ENCODE data around the gene GOLGA6A. TPM values are rescaled to one million over a fixed set of nuclear protein-coding genes. Genes with fewer than 3 reads are reported as not detected.

GOLGA6A gene
- total and polyA plus RNA-seq, 2 of the 8 experiments (the other 6 are each of a cell fraction or from before 2014, with no cell fraction given) = 0.80 to 1.0 TPM

- TF ChIP-seq ATF2 (IDR thresholded peaks at IDR 0.05; ENCODE audit: low read length) (no peak), BACH1 (IDR thresholded peaks at IDR 0.05; ENCODE audit: low read length) (no peak), NANOG (IDR thresholded peaks at IDR 0.05; ENCODE audit: insufficient read depth, low read depth, low read length, poor library complexity, severe bottlenecking) (no peak), RAD21 (IDR thresholded peaks at IDR 0.05 in 1 of 2, conservative IDR thresholded peaks at IDR 0.05 in 1 of 2; ENCODE audit: low read depth in 2 of 2, low read length in 2 of 2) (no peak), SIN3A (conservative IDR thresholded peaks at IDR 0.05 in 1 of 2, IDR thresholded peaks at IDR 0.05 in 1 of 2; ENCODE audit: low read depth in 1 of 2, low read length in 2 of 2) (no peak)
Observed at GRCh38 chr15:74037171-74038117, 44.9 kb downstream of the GOLGA6A start (continued).

All from H1 (cell line).